Keratinocyte (primary cell): ENCODE results near the gene TUBGCP6.

Experiments used
- EZH2 ChIP-seq: IDR thresholded peaks from one replicate; pipeline ENCODE4 v1.6.1; 2012; ENCODE audit warnings: inconsistent platforms, mild to moderate bottlenecking, low read length, moderate library complexity
- TF ChIP-seq, protein P1 (sequence below), 3 experiments: IDR thresholded peaks in 1 of 3; conservative IDR thresholded peaks in 1 of 3; optimal IDR thresholded peaks in 1 of 3; 2 replicates in 2 of 3; 3 replicates in 1 of 3; pipeline versions ENCODE3 to v1.5.1; 2011; ENCODE audit warnings: low read length in 3 of 3, mild to moderate bottlenecking in 3 of 3, moderate library complexity in 2 of 3, control low read depth in 1 of 3, inconsistent platforms in 1 of 3; ENCODE audit not compliant: insufficient read depth in 2 of 3; ENCODE audit errors: extremely low read depth in 1 of 3

DNA sequence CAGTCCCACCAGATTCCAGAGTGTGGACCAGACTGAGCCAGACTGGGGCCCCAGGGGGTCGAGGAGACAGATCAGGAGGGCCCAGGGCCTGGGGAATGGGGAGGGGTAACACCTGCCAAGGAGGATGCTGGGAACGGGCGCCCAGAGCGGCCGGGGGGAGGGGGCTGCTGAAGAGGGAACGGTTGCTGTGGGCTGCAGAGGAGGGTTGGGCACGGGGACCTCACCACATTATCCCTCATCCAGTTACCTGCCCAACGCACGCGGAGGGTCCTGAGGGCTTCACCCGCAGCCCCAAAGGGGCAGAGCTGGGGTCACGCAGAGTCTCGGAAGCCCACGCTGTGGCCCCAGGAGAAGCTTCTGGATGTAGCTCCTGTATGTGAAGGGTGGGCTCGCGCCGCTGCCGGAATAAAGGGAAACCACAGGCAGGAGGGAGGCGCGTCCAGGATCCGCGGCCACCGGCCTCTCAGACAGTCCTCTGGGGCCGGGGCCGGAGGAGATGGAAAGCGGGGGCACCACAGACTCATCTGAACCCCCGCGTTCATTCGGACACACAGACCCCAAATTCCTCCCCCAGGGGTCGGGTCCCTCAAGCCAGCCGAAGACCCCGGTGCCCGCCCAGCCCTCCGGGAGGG is 44.9 kb downstream of the TUBGCP6 start:
- TF ChIP-seq, protein P1, sequence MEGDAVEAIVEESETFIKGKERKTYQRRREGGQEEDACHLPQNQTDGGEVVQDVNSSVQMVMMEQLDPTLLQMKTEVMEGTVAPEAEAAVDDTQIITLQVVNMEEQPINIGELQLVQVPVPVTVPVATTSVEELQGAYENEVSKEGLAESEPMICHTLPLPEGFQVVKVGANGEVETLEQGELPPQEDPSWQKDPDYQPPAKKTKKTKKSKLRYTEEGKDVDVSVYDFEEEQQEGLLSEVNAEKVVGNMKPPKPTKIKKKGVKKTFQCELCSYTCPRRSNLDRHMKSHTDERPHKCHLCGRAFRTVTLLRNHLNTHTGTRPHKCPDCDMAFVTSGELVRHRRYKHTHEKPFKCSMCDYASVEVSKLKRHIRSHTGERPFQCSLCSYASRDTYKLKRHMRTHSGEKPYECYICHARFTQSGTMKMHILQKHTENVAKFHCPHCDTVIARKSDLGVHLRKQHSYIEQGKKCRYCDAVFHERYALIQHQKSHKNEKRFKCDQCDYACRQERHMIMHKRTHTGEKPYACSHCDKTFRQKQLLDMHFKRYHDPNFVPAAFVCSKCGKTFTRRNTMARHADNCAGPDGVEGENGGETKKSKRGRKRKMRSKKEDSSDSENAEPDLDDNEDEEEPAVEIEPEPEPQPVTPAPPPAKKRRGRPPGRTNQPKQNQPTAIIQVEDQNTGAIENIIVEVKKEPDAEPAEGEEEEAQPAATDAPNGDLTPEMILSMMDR (optimal IDR thresholded peaks at IDR 0.05 in 1 of 3, IDR thresholded peaks at IDR 0.05 in 1 of 3, conservative IDR thresholded peaks at IDR 0.05 in 1 of 3; ENCODE audit: extremely low read depth in 1 of 3, insufficient read depth in 2 of 3, low read length in 3 of 3) = no peak
- TF ChIP-seq EZH2 = no peak
